Fibroblast of skin of left quadriceps (primary cell): ENCODE measurements around the gene VSIG10.
"Not testable (repeated sequence)": the region's sequence is repeated elsewhere in the genome, so short reads cannot be mapped to it uniquely, and the experiment has no call there.

Experiments used
- DNase-seq, 2 experiments: peaks; one replicate each; pipeline ENCODE4 v3.0.0-alpha.2; 2013; ENCODE audit warnings: low read depth in 2 of 2

The VSIG10 gene

GRCh38 chr12:118103601-118104382 lies at the start of gene VSIG10:
VSIG10 (minus strand) TSS chr12:118104011; CDS start chr12:118103671, 340 bp downstream.
- DNase-seq = peak in 1 of 2 experiments; percentile 24

- DNase-seq = no peak
Observed at GRCh38 chr12:118151755-118152154, 47.9 kb upstream of the VSIG10 start.

GRCh38 chr12:118150625-118151024 lies 46.8 kb upstream of the VSIG10 start:
- no peak for DNase-seq

- no peak for DNase-seq
Observed at GRCh38 chr12:118148287-118148686, 44.5 kb upstream of the VSIG10 start.

GRCh38 chr12:118145798-118146156 lies 42.0 kb upstream of the VSIG10 start:
- no peak for DNase-seq

GRCh38 chr12:118145113-118145797 lies 41.4 kb upstream of the VSIG10 start:
- DNase-seq = no peak

GRCh38 chr12:118144499-118144898 lies 40.7 kb upstream of the VSIG10 start:
- no peak for DNase-seq

- DNase-seq = no peak
Observed at GRCh38 chr12:118140825-118141224, 37.0 kb upstream of the VSIG10 start.

GRCh38 chr12:118137148-118137678 lies 33.4 kb upstream of the VSIG10 start:
- no peak for DNase-seq

GRCh38 chr12:118136559-118137003 lies 32.8 kb upstream of the VSIG10 start:
- no peak for DNase-seq

- DNase-seq = peak; percentile 73 to 75
Observed at GRCh38 chr12:118135788-118136558, 32.2 kb upstream of the VSIG10 start, which contains the start of gene PEBP1. PEBP1 (plus strand) TSS chr12:118136124; CDS start chr12:118136210, 86 bp downstream.

GRCh38 chr12:118129436-118129835 lies 25.6 kb upstream of the VSIG10 start:
- DNase-seq = not testable (repeated sequence)

- no peak for DNase-seq
Observed at GRCh38 chr12:118127867-118128266, 24.1 kb upstream of the VSIG10 start.

GRCh38 chr12:118126119-118126757 lies 22.4 kb upstream of the VSIG10 start:
- no peak for DNase-seq

GRCh38 chr12:118125743-118126118 lies 21.9 kb upstream of the VSIG10 start:
- no peak for DNase-seq

GRCh38 chr12:118124333-118124874 lies 20.6 kb upstream of the VSIG10 start:
- DNase-seq = no peak

- DNase-seq = no peak
Observed at GRCh38 chr12:118122264-118122663, 18.5 kb upstream of the VSIG10 start.

- DNase-seq = peak in 1 of 2 experiments; percentile 23
Observed at GRCh38 chr12:118120579-118121363, 17.0 kb upstream of the VSIG10 start.

GRCh38 chr12:118119449-118119879 lies 15.7 kb upstream of the VSIG10 start:
- DNase-seq = no peak

- DNase-seq = no peak
Observed at GRCh38 chr12:118109088-118109487, 5.3 kb upstream of the VSIG10 start.
